AG08396 (cell line): ENCODE data around the gene XYLT1.
A peak's percentile ranks its signal among the peaks of the same experiment; 100 is the strongest.
"Not testable (repeated sequence)": the region's sequence is repeated elsewhere in the genome, so short reads cannot be mapped to it uniquely, and the experiment has no call there.

ENCODE experiments used
- DNase-seq: peaks from one replicate; pipeline ENCODE4 v3.0.0; 2012; ENCODE audit warnings: low spot score, mixed read lengths

XYLT1 gene

GRCh38 chr16:17470908-17471718 lies at the start of gene XYLT1:
TSS of gene XYLT1 (minus strand) at chr16:17470960. CDS start at chr16:17470796, 164 bp downstream.
- DNase-seq: peak; percentile 88

GRCh38 chr16:17520111-17520510 lies 49.4 kb upstream of the XYLT1 start:
- DNase-seq: no peak

GRCh38 chr16:17519101-17519955 lies 48.6 kb upstream of the XYLT1 start:
- peak; percentile 32 for DNase-seq

GRCh38 chr16:17518441-17518840 lies 47.7 kb upstream of the XYLT1 start:
- DNase-seq: peak; percentile 42

GRCh38 chr16:17515421-17516210 lies 44.9 kb upstream of the XYLT1 start:
- peak; percentile 50 for DNase-seq

GRCh38 chr16:17512636-17513220 lies 42.0 kb upstream of the XYLT1 start:
- DNase-seq: peak; percentile 19

- no peak for DNase-seq
Observed at GRCh38 chr16:17511340-17511739, 40.6 kb upstream of the XYLT1 start.

GRCh38 chr16:17510567-17510966 lies 39.8 kb upstream of the XYLT1 start:
- DNase-seq: peak; percentile 34

- no peak for DNase-seq
Observed at GRCh38 chr16:17509194-17509593, 38.4 kb upstream of the XYLT1 start.

GRCh38 chr16:17508303-17508702 lies 37.5 kb upstream of the XYLT1 start:
- DNase-seq: no peak

- DNase-seq: not testable (repeated sequence)
Observed at GRCh38 chr16:17507516-17507915, 36.8 kb upstream of the XYLT1 start.

- DNase-seq: not testable (repeated sequence)
Observed at GRCh38 chr16:17505828-17506227, 35.1 kb upstream of the XYLT1 start.

- DNase-seq: no peak
Observed at GRCh38 chr16:17504050-17504449, 33.3 kb upstream of the XYLT1 start.

GRCh38 chr16:17503331-17503730 lies 32.6 kb upstream of the XYLT1 start:
- DNase-seq: no peak

GRCh38 chr16:17501321-17501720 lies 30.6 kb upstream of the XYLT1 start:
- DNase-seq: no peak

- no peak for DNase-seq
Observed at GRCh38 chr16:17499223-17499902, 28.6 kb upstream of the XYLT1 start.

GRCh38 chr16:17497648-17498047 lies 26.9 kb upstream of the XYLT1 start:
- DNase-seq: no peak

- no peak for DNase-seq
Observed at GRCh38 chr16:17496891-17497290, 26.1 kb upstream of the XYLT1 start.

- DNase-seq: no peak
Observed at GRCh38 chr16:17493012-17493411, 22.3 kb upstream of the XYLT1 start.

- no peak for DNase-seq
Observed at GRCh38 chr16:17491140-17491662, 20.4 kb upstream of the XYLT1 start.

GRCh38 chr16:17488506-17488905 lies 17.7 kb upstream of the XYLT1 start:
- no peak for DNase-seq
